Fibroblast of lung (primary cell): ENCODE data around the gene TMEM184A. TPM values are rescaled to one million over a fixed set of nuclear protein-coding genes. Genes with fewer than 3 reads are reported as not detected.

Source experiments
- DNase-seq, 2 donors: peaks; one replicate each; pipeline versions ENCODE4 v3.0.0 to v3.0.0-alpha.2; 2010; ENCODE audit warnings: low read depth in 2 of 2
- H2AFZ ChIP-seq: 2 replicates; pipeline ENCODE4 v1.5.1; 2012; ENCODE audit warnings: low read length, control low read depth, inconsistent platforms
- H3K27ac ChIP-seq: 2 replicates; pipeline ENCODE4 v1.5.1; 2011; ENCODE audit warnings: low read length, control low read depth; ENCODE audit not compliant: insufficient read depth
- H3K27me3 ChIP-seq: 2 replicates; pipeline ENCODE4 v1.5.1; 2011; ENCODE audit warnings: mild to moderate bottlenecking, low read length; ENCODE audit not compliant: control insufficient read depth, insufficient read depth
- H3K36me3 ChIP-seq: 2 replicates; pipeline ENCODE4 v1.5.1; 2011; ENCODE audit warnings: low read length; ENCODE audit not compliant: control insufficient read depth, insufficient read depth
- H3K4me1 ChIP-seq: 2 replicates; pipeline ENCODE4 v1.5.1; 2011; ENCODE audit warnings: low read length; ENCODE audit not compliant: control insufficient read depth, insufficient read depth; ENCODE audit errors: extremely low read depth
- H3K4me2 ChIP-seq: 2 replicates; pipeline ENCODE4 v1.5.1; 2011; ENCODE audit warnings: low read length, control low read depth; ENCODE audit not compliant: insufficient read depth; ENCODE audit errors: extremely low read depth
- H3K4me3 ChIP-seq, 4 experiments: fragments of 200-600 bp in 1 of 4; sonication (generic) in 1 of 4; replicated peaks in 1 of 4; 2 replicates each; pipeline ENCODE4 v1.5.1; 2011 to 2016; ENCODE audit warnings: low read length in 4 of 4, low read depth in 3 of 4, mild to moderate bottlenecking in 3 of 4, control low read depth in 2 of 4, inconsistent platforms in 1 of 4, mixed read lengths in 1 of 4; ENCODE audit not compliant: insufficient read depth in 1 of 4; ENCODE audit errors: control extremely low read depth in 1 of 4
- H3K79me2 ChIP-seq: 2 replicates; pipeline ENCODE4 v1.5.1; 2012; ENCODE audit warnings: mild to moderate bottlenecking, low read length, inconsistent platforms; ENCODE audit not compliant: control insufficient read depth, insufficient read depth
- H3K9ac ChIP-seq: 2 replicates; pipeline ENCODE4 v1.5.1; 2011; ENCODE audit warnings: mild to moderate bottlenecking, low read length, control low read depth; ENCODE audit not compliant: insufficient read depth
- H3K9me3 ChIP-seq: 2 replicates; pipeline ENCODE4 v1.5.1; 2012; ENCODE audit warnings: low read depth, low read length; ENCODE audit not compliant: control insufficient read depth, insufficient read depth
- H4K20me1 ChIP-seq: 2 replicates; pipeline ENCODE4 v1.5.1; 2011; ENCODE audit warnings: low read length; ENCODE audit not compliant: control insufficient read depth, insufficient read depth; ENCODE audit errors: extremely low read depth
- CTCF ChIP-seq, 2 donors: IDR thresholded peaks in 1 of 2; conservative IDR thresholded peaks in 1 of 2; 1 replicate in 1 of 2; 2 replicates in 1 of 2; pipeline ENCODE4 v1.5.1; 2011 to 2012; ENCODE audit warnings: low read length in 2 of 2, control low read depth in 1 of 2, inconsistent platforms in 1 of 2, low read depth in 1 of 2, mild to moderate bottlenecking in 1 of 2
- EZH2 ChIP-seq: IDR thresholded peaks from 2 replicates; pipeline ENCODE4 v1.5.1; 2012; ENCODE audit warnings: low read length, control low read depth, mild to moderate bottlenecking; ENCODE audit errors: missing control alignments
- polyA plus RNA-seq, 2 donors: library from polyadenylated mRNA; depleted of rRNA in 1 of 2; stranded (reverse) in 1 of 2; unstranded in 1 of 2; fragments of >200 nt; gene quantifications; 2 replicates each; pipeline ENCODE4 v1.2.1, GENCODE V29; 2011 to 2012; ENCODE audit warnings: missing spikeins in 1 of 2
- total RNA-seq: library from RNA; depleted of rRNA; stranded (reverse); fragments of >200 nt; gene quantifications from 2 replicates; pipeline ENCODE4 v1.2.1, GENCODE V29; 2014

TMEM184A gene
- total and polyA plus RNA-seq, 2 donors (not counting 1 experiment from before 2014, with no cell fraction given): under 0.01 to 0.05 TPM

DNA sequence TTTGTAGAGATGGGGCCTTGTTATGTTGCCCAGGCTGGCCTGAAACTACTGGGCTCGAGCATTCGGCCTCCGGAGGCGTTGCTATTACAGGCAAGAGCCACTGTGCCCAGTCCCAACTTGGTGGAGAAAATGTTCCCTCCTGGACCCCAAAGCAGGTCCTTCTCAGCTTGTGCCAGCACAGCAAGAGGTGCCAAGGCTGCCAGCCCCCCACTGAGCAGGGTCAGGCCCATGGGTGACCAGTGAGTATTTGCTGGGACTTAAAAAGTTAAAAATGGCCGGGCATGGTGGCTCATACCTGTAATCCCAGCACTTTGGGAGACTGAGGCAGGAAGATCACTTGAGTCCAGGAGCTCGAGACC is 20.9 kb downstream of the TMEM184A start:
- Histone ChIP-seq H3K9me3 (no peaks in the 10 kb centered on the region), H3K79me2 (peaks cover 63% of the 10 kb centered on the region), H3K27me3 (no peaks in the 10 kb centered on the region), H2AFZ (no peak overlapping the region), H3K4me3 (no peak overlapping the region), H3K4me2 (no peak overlapping the region), H3K36me3 (peaks cover 20% of the 10 kb centered on the region), H3K4me1 (peaks cover 41% of the 10 kb centered on the region), H4K20me1 (no peaks in the 10 kb centered on the region), H3K27ac (no peak overlapping the region), H3K9ac (no peak overlapping the region)
- TF ChIP-seq EZH2 (no peak), CTCF (conservative IDR thresholded peaks at IDR 0.05 in 1 of 2, IDR thresholded peaks at IDR 0.05 in 1 of 2; ENCODE audit: low read depth in 1 of 2, low read length in 2 of 2) (no peak)
- no peak for DNase-seq

DNA sequence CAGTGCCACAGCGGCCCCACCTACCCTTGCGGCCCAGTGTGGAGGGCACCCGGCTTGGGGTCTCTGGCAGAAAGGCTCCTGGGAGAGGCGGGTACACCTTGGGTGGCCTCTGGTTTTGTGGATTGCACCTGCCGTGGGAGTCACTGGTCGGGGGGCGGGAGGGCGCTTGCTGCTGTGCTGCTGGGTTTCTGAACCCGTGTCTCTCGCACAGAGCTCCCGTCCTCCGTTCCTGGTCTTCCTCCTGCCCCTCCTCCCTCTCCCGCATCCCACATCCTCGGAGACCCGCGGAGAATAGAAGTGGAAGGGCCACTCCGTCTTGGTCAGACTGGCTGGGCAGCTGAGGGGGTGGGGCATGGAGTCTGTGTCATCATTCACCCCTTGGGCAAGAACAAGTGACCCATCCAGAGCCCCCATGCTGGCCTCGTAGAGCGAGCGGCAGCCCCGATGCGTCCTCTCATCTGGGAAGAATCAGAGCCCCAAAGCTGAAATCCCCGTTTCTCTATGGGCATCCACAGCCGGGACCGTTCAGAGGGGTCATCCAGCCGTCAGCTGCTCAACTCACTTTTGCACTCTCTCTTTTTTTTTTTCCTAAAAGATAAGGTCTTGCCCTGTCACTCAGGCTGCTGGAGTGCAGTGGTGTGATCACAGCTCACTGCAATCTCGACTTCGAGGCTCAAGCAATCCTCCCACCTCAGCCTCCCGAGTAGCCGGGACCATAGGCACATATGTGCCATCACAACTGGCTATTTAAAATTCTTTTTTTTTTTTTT is 21.5 kb downstream of the TMEM184A start:
- Histone ChIP-seq H3K9ac (peak overlapping the region; percentile 89), H3K4me1 (peaks cover 41% of the 10 kb centered on the region), H3K79me2 (peaks cover 58% of the 10 kb centered on the region), H3K27ac (peak overlapping the region; percentile 99), H3K9me3 (no peaks in the 10 kb centered on the region), H3K36me3 (peaks cover 15% of the 10 kb centered on the region), H4K20me1 (no peaks in the 10 kb centered on the region), H3K27me3 (no peaks in the 10 kb centered on the region), H3K4me2 (no peak overlapping the region), H3K4me3 (no peak overlapping the region), H2AFZ (no peak overlapping the region)
- DNase-seq: no peak
- no peak for TF ChIP-seq CTCF (conservative IDR thresholded peaks at IDR 0.05 in 1 of 2, IDR thresholded peaks at IDR 0.05 in 1 of 2; ENCODE audit: low read depth in 1 of 2, low read length in 2 of 2)
- TF ChIP-seq EZH2: no peak

GRCh38 chr7:1533547-1534329 is 22.3 kb downstream of the TMEM184A start:
- no peak for TF ChIP-seq EZH2
- no peak for TF ChIP-seq CTCF (conservative IDR thresholded peaks at IDR 0.05 in 1 of 2, IDR thresholded peaks at IDR 0.05 in 1 of 2; ENCODE audit: low read depth in 1 of 2, low read length in 2 of 2)
- peaks cover 39% of the 10 kb centered on the region for H3K4me1 ChIP-seq

More at GRCh38 chr7:1533547-1534329, 22.3 kb downstream of the TMEM184A start:
- H3K36me3 ChIP-seq: peaks cover 10% of the 10 kb centered on the region
- peaks cover 50% of the 10 kb centered on the region for H3K79me2 ChIP-seq
- H3K27ac ChIP-seq: peak overlapping the region; percentile 99
- H3K27me3 ChIP-seq: no peaks in the 10 kb centered on the region
- no peak overlapping the region for H2AFZ ChIP-seq
- H3K4me3 ChIP-seq: peak overlapping the region in 2 of 4 experiments; percentile 27 to 75
- H3K9ac ChIP-seq: peak overlapping the region; percentile 89
- DNase-seq: peak; percentile 80 to 92
- peak overlapping the region; percentile 90 for H3K4me2 ChIP-seq
- no peaks in the 10 kb centered on the region for H4K20me1 ChIP-seq
- no peaks in the 10 kb centered on the region for H3K9me3 ChIP-seq
